ENCODE results near the gene TMPRSS9.
"Not testable (repeated sequence)": the region's sequence is repeated elsewhere in the genome, so short reads cannot be mapped to it uniquely, and the experiment has no call there.

The TMPRSS9 gene

GRCh38 chr19:2394054-2394441, 34.0 kb downstream of the TMPRSS9 start:
- Mint-ChIP-seq H3K36me3 (ENCODE audit: low read depth) (no peaks in the 10 kb centered on the region), H3K27me3 (peaks cover 7% of the 10 kb centered on the region), H3K9me3 (no peaks in the 10 kb centered on the region), H3K4me3 (peak overlapping the region; percentile 14), H3K27ac (peak overlapping the region; percentile 75), H3K4me1 (ENCODE audit: low read depth) (peaks cover 31% of the 10 kb centered on the region)
- intact Hi-C loops (cut with micrococcal nuclease) = loop anchor here (5.0 kb wide), 1 partner anchor 67 kb away; the partner anchor contains the start of genes LSM7 and SPPL2B

GRCh38 chr19:2394442-2395292, 34.6 kb downstream of the TMPRSS9 start:
- Mint-ChIP-seq H3K36me3 (ENCODE audit: low read depth) (no peaks in the 10 kb centered on the region), H3K27ac (peak overlapping the region; percentile 75), H3K27me3 (peaks cover 4% of the 10 kb centered on the region), H3K4me1 (ENCODE audit: low read depth) (peaks cover 31% of the 10 kb centered on the region), H3K9me3 (no peaks in the 10 kb centered on the region), H3K4me3 (peak overlapping the region; percentile 55)
- intact Hi-C loops (cut with micrococcal nuclease) = loop anchor here (5.0 kb wide), 1 partner anchor 67 kb away; the partner anchor contains the start of genes LSM7 and SPPL2B

DNA sequence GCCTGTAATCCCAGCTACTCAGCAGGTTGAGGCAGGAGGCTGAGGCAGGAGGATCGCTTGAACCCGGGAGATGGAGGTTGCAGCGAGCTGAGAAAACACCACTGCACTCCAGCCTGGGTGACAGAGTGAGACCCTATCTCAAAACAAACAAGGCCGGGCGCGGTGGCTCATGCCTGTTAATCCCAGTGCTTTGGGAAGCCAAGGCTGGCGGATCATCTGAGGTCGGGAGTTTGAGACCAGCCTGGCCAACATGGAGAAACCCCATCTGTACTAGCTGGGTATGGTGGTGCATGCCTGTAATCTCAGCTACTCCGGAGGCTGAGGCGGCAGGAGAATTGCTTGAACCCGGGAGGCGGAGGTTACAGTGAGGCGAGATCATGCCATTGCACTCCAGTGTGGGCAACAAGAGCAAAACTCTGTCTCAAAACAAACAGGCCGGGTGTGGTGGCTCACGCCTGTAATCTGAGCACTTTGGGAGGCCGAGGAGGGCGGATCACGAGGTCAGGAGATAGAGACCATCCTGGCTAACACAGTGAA, 35.3 kb downstream of the TMPRSS9 start:
- H3K36me3 Mint-ChIP-seq (ENCODE audit: low read depth); intact Hi-C loops (cut with micrococcal nuclease); H3K9me3 Mint-ChIP-seq; H3K27me3 Mint-ChIP-seq; H3K4me3 Mint-ChIP-seq: not testable (repeated sequence)
- Mint-ChIP-seq H3K4me1 (ENCODE audit: low read depth) (peaks cover 31% of the 10 kb centered on the region), H3K27ac (peak overlapping the region; percentile 75)

GRCh38 chr19:2397173-2397572, 37.1 kb downstream of the TMPRSS9 start:
- H3K9me3 Mint-ChIP-seq; intact Hi-C loops (cut with micrococcal nuclease); H3K4me3 Mint-ChIP-seq; H3K36me3 Mint-ChIP-seq (ENCODE audit: low read depth); H3K27ac Mint-ChIP-seq; H3K27me3 Mint-ChIP-seq: not testable (repeated sequence)
- peaks cover 26% of the 10 kb centered on the region for H3K4me1 Mint-ChIP-seq (ENCODE audit: low read depth)

GRCh38 chr19:2398735-2399305, 38.8 kb downstream of the TMPRSS9 start:
- no peak overlapping the region for H3K27ac Mint-ChIP-seq
- no peaks in the 10 kb centered on the region for H3K36me3 Mint-ChIP-seq (ENCODE audit: low read depth)
- H3K9me3 Mint-ChIP-seq = no peaks in the 10 kb centered on the region
- H3K4me3 Mint-ChIP-seq = no peak overlapping the region
- intact Hi-C loops (cut with micrococcal nuclease) = no loop called here
- H3K27me3 Mint-ChIP-seq = peaks cover 6% of the 10 kb centered on the region
- H3K4me1 Mint-ChIP-seq (ENCODE audit: low read depth) = peaks cover 31% of the 10 kb centered on the region

DNA sequence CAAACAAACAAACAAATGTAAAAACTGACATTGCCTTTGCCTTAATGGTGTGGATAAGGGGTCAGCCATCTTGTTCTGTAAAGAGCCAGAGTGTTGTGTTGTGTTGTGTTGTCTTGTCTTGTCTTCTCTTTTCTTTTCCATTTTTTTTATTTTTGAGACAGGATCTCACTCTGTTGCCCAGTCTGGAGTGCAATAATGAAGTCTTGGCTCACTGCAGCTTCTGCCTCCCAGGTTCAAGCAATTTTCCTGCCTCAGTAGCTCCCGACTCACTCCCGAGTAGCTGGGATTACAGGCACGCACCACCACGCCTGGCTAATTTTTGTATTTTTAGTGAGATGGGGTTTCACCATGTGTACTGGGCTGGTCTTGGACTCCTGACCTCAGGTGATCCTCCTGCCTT, 39.5 kb downstream of the TMPRSS9 start:
- intact Hi-C loops (cut with micrococcal nuclease) = no loop called here
- Mint-ChIP-seq H3K27me3 (peaks cover 6% of the 10 kb centered on the region), H3K9me3 (no peaks in the 10 kb centered on the region), H3K27ac (no peak overlapping the region), H3K36me3 (ENCODE audit: low read depth) (no peaks in the 10 kb centered on the region), H3K4me1 (ENCODE audit: low read depth) (peaks cover 26% of the 10 kb centered on the region), H3K4me3 (no peak overlapping the region)

GRCh38 chr19:2408247-2408646, 48.2 kb downstream of the TMPRSS9 start:
- H3K4me1 Mint-ChIP-seq (ENCODE audit: low read depth) = peaks cover 14% of the 10 kb centered on the region
- intact Hi-C loops (cut with micrococcal nuclease) = no loop called here
- H3K27me3 Mint-ChIP-seq = peaks cover 23% of the 10 kb centered on the region
- no peak overlapping the region for H3K4me3 Mint-ChIP-seq
- peaks cover 11% of the 10 kb centered on the region for H3K9me3 Mint-ChIP-seq
- no peaks in the 10 kb centered on the region for H3K36me3 Mint-ChIP-seq (ENCODE audit: low read depth)
- no peak overlapping the region for H3K27ac Mint-ChIP-seq

GRCh38 chr19:2409352-2409912, 49.4 kb downstream of the TMPRSS9 start:
- H3K36me3 Mint-ChIP-seq (ENCODE audit: low read depth) = no peaks in the 10 kb centered on the region
- H3K9me3 Mint-ChIP-seq = peaks cover 11% of the 10 kb centered on the region
- H3K4me1 Mint-ChIP-seq (ENCODE audit: low read depth) = peaks cover 13% of the 10 kb centered on the region
- intact Hi-C loops (cut with micrococcal nuclease) = no loop called here
- no peak overlapping the region for H3K4me3 Mint-ChIP-seq
- no peak overlapping the region for H3K27ac Mint-ChIP-seq
- H3K27me3 Mint-ChIP-seq = peaks cover 22% of the 10 kb centered on the region

DNA sequence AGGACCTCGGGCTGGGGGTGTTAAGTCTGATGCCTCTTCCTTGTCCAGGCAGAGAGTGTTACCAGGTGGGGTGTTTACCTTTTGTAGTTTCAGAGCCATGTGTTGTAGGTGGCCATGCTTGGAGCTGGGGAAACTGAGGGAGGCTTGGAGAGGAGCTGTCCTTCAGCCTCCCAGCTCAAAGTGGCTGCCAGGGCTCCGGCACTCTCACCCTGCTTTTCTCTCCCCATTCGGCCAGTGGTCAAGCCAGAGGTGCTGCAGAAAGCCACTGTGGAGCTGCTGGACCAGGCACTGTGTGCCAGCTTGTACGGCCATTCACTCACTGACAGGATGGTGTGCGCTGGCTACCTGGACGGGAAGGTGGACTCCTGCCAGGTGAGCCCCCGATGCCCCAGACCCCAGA, 50.0 kb downstream of the TMPRSS9 start:
- no peak overlapping the region for H3K4me3 Mint-ChIP-seq

DNA sequence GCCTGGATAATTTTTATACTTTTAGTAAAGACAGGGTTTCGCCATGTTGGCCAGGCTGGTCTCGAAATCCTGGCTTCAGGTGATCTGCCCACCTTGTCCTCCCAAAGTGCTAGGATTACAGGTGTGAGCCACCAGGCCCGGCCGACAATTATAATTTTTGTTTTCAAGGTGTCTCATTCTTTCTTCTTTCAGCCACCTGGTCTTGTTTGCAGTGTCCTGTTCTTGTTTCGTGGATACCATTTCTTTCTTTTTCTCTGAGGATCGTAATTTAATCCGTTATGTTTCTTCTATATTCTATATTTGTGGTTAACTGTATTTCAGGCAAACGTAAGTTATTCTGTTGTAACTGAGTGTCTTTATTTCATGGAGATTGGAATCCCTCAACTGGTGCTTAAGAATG, 51.6 kb downstream of the TMPRSS9 start:
- intact Hi-C loops (cut with micrococcal nuclease) = no loop called here
- Mint-ChIP-seq H3K4me1 (ENCODE audit: low read depth) (peaks cover 24% of the 10 kb centered on the region), H3K4me3 (no peak overlapping the region), H3K27ac (no peak overlapping the region), H3K27me3 (peaks cover 21% of the 10 kb centered on the region), H3K9me3 (peaks cover 11% of the 10 kb centered on the region), H3K36me3 (ENCODE audit: low read depth) (peaks cover 17% of the 10 kb centered on the region)

More for the DNA sequence above, 50.0 kb downstream of the TMPRSS9 start:
- H3K36me3 Mint-ChIP-seq (ENCODE audit: low read depth) = peaks cover under 1% of the 10 kb centered on the region
- intact Hi-C loops (cut with micrococcal nuclease) = no loop called here
- peaks cover 11% of the 10 kb centered on the region for H3K9me3 Mint-ChIP-seq
- H3K4me1 Mint-ChIP-seq (ENCODE audit: low read depth) = peaks cover 13% of the 10 kb centered on the region
- no peak overlapping the region for H3K27ac Mint-ChIP-seq
- H3K27me3 Mint-ChIP-seq = peaks cover 22% of the 10 kb centered on the region

DNA sequence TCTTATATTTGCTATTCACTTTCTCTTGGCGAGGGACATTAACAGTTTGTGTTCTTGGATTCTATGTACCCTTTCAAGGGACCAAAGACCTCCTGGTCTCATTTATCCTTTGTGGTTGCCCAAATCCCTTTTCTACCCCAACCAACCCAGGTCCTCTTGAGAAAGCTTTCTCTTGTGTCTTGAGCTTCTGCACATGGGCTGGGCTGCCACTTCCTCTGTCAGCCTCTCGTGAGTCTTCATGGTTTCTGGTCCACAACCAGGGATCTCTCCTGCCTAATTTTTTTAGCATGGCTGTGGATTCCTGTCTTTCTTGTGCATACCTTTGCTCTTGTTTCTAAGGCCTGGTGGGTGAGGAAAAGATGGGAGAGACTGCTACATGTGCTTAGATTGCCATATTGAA, 52.4 kb downstream of the TMPRSS9 start:
- Mint-ChIP-seq H3K27me3 (peaks cover 20% of the 10 kb centered on the region), H3K27ac (no peak overlapping the region), H3K4me1 (ENCODE audit: low read depth) (peaks cover 25% of the 10 kb centered on the region), H3K36me3 (ENCODE audit: low read depth) (peaks cover 22% of the 10 kb centered on the region), H3K4me3 (no peak overlapping the region), H3K9me3 (peaks cover 11% of the 10 kb centered on the region)
- intact Hi-C loops (cut with micrococcal nuclease) = no loop called here

GRCh38 chr19:2413159-2413558, 53.1 kb downstream of the TMPRSS9 start:
- Mint-ChIP-seq H3K36me3 (ENCODE audit: low read depth) (peaks cover 29% of the 10 kb centered on the region), H3K4me1 (ENCODE audit: low read depth) (peaks cover 25% of the 10 kb centered on the region), H3K27ac (no peak overlapping the region), H3K4me3 (no peak overlapping the region), H3K27me3 (peaks cover 20% of the 10 kb centered on the region), H3K9me3 (peaks cover 11% of the 10 kb centered on the region)
- intact Hi-C loops (cut with micrococcal nuclease) = no loop called here

DNA sequence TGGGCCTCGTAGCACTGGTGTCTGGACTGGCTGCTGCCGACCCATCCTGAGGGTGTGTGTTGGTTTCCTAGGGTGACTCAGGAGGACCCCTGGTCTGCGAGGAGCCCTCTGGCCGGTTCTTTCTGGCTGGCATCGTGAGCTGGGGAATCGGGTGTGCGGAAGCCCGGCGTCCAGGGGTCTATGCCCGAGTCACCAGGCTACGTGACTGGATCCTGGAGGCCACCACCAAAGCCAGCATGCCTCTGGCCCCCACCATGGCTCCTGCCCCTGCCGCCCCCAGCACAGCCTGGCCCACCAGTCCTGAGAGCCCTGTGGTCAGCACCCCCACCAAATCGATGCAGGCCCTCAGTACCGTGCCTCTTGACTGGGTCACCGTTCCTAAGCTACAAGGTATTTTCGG, 53.6 kb downstream of the TMPRSS9 start:
- Mint-ChIP-seq H3K9me3 (peaks cover 11% of the 10 kb centered on the region), H3K27me3 (peaks cover 20% of the 10 kb centered on the region), H3K27ac (no peak overlapping the region), H3K4me3 (no peak overlapping the region), H3K4me1 (ENCODE audit: low read depth) (peaks cover 25% of the 10 kb centered on the region), H3K36me3 (ENCODE audit: low read depth) (peaks cover 29% of the 10 kb centered on the region)
- intact Hi-C loops (cut with micrococcal nuclease) = no loop called here
